GM12878 (cell line): ENCODE data around the gene TNFAIP3. TPM values are rescaled to one million over a fixed set of nuclear protein-coding genes. Genes with fewer than 3 reads are reported as not detected.
A peak's percentile ranks its signal among the peaks of the same experiment; 100 is the strongest.

Experiments used
- BCLAF1 ChIP-seq: fragments of 450-650 bp; IDR thresholded peaks from 2 replicates; pipeline ENCODE4 v1.6.1; 2017; ENCODE audit warnings: antibody characterized with exemption, mild to moderate bottlenecking, moderate library complexity
- BRCA1 ChIP-seq: IDR thresholded peaks from 2 replicates; pipeline ENCODE4 v1.6.1; 2011; ENCODE audit warnings: low read depth, low read length, improper control_type of control experiment
- CEBPZ ChIP-seq: fragments of 150-350 bp; IDR thresholded peaks from 2 replicates; pipeline ENCODE4 v1.6.1; 2016; ENCODE audit warnings: low read depth, low read length
- E2F4 ChIP-seq: IDR thresholded peaks from 2 replicates; pipeline ENCODE4 v1.6.1; 2012; ENCODE audit warnings: low read depth, low read length, improper control_type of control experiment
- EP300 ChIP-seq, 2 experiments: fragments of 150-350 bp in 1 of 2; IDR thresholded peaks; 2 replicates each; pipeline ENCODE4 v1.6.1; 2011 to 2012; ENCODE audit warnings: low read depth in 2 of 2, low read length in 2 of 2, borderline replicate concordance in 1 of 2, improper control_type of control experiment in 1 of 2, inconsistent platforms in 1 of 2; ENCODE audit not compliant: control insufficient read depth in 1 of 2
- GABPA ChIP-seq: IDR thresholded peaks from 2 replicates; pipeline ENCODE4 v1.6.1; 2014; ENCODE audit warnings: antibody characterized with exemption, low read depth, mild to moderate bottlenecking, inconsistent platforms
- HDGF ChIP-seq: fragments of 450-650 bp; IDR thresholded peaks from 2 replicates; pipeline ENCODE4 v1.6.1; 2016; ENCODE audit warnings: antibody characterized with exemption
- NBN ChIP-seq: fragments of 450-650 bp; IDR thresholded peaks from 2 replicates; pipeline ENCODE4 v1.6.1; 2016
- RCOR1 ChIP-seq: conservative IDR thresholded peaks from 2 replicates; pipeline ENCODE4 v1.6.1; 2012; ENCODE audit warnings: low read depth, low read length, improper control_type of control experiment
- REST ChIP-seq: IDR thresholded peaks from 2 replicates; pipeline ENCODE4 v1.6.1; 2012; ENCODE audit warnings: mild to moderate bottlenecking, low read depth, low read length
- SMAD5 ChIP-seq: IDR thresholded peaks from 2 replicates; pipeline ENCODE4 v1.6.1; 2016; ENCODE audit warnings: antibody characterized with exemption, low read depth
- SMC3 ChIP-seq: IDR thresholded peaks from 2 replicates; pipeline ENCODE4 v1.6.1; 2011; ENCODE audit warnings: low read length, improper control_type of control experiment, borderline replicate concordance
- WRNIP1 ChIP-seq: IDR thresholded peaks from 2 replicates; pipeline ENCODE4 v1.6.1; 2011; ENCODE audit warnings: low read depth, low read length, improper control_type of control experiment, borderline replicate concordance
- ZBTB40 ChIP-seq: fragments of 450-650 bp; IDR thresholded peaks from 2 replicates; pipeline ENCODE4 v1.6.1; 2016; ENCODE audit warnings: mild to moderate bottlenecking, moderate library complexity, borderline replicate concordance
- ZZZ3 ChIP-seq: IDR thresholded peaks from 2 replicates; pipeline ENCODE4 v1.6.1; 2011; ENCODE audit warnings: low read depth; ENCODE audit not compliant: control insufficient read depth, insufficient read length
- polyA plus RNA-seq, 11 experiments: library from polyadenylated mRNA; depleted of rRNA in 4 of 11; unstranded in 6 of 11; stranded (reverse) in 5 of 11; fragments of >200 nt; fragmentation: Nextera tagmentation in 4 of 11; fragmentation: Illumina TruSeq in 1 of 11; extraction: Ambion mirVana in 4 of 11; extraction: Trizol in 1 of 11; gene quantifications; 1 replicate in 1 of 11; 2 replicates in 10 of 11; pipeline versions ENCODE4 v1.2.1 to v1.2.3, GENCODE V29; 2011 to 2016; ENCODE audit warnings: inconsistent platforms in 2 of 11, missing spikeins in 2 of 11, low read depth in 1 of 11
- total RNA-seq, 4 experiments: library from RNA; depleted of rRNA in 3 of 4; stranded (reverse); fragments of >200 nt in 3 of 4; fragmentation: Illumina TruSeq in 1 of 4; extraction: Trizol in 1 of 4; gene quantifications; 2 replicates each; pipeline versions ENCODE4 v1.2.1 to v1.2.3, GENCODE V29; 2013 to 2021

The TNFAIP3 gene
- total and polyA plus RNA-seq, 10 of the 15 experiments (the other 5 are each of a cell fraction or from before 2014, with no cell fraction given) = 18.0 to 350 (median 127) TPM

- TF ChIP-seq BRCA1 (no peak), E2F4 (no peak), HDGF (no peak), CEBPZ (no peak), REST (no peak), NBN (no peak), GABPA (no peak), BCLAF1 (no peak), ZBTB40 (no peak), RCOR1 (no peak), EP300 (IDR thresholded peaks at IDR 0.05; ENCODE audit: borderline replicate concordance in 1 of 2, control insufficient read depth in 1 of 2, low read depth in 2 of 2, low read length in 2 of 2) (no peak), WRNIP1 (no peak), SMAD5 (peak; percentile 5; the same call in 1 of the 2 replicates), SMC3 (no peak), ZZZ3 (no peak)
These were observed 61.2 kb downstream of the TNFAIP3 start (continued) for GRCh38 chr6:137928286-137928685.
